ENCODE results near the gene SLC25A45. TPM values are rescaled to one million over a fixed set of nuclear protein-coding genes. Genes with fewer than 3 reads are reported as not detected.

SLC25A45 gene
- total and polyA plus RNA-seq, 2 donors from 2014 or later: 4.1 to 14.7 TPM

DNA sequence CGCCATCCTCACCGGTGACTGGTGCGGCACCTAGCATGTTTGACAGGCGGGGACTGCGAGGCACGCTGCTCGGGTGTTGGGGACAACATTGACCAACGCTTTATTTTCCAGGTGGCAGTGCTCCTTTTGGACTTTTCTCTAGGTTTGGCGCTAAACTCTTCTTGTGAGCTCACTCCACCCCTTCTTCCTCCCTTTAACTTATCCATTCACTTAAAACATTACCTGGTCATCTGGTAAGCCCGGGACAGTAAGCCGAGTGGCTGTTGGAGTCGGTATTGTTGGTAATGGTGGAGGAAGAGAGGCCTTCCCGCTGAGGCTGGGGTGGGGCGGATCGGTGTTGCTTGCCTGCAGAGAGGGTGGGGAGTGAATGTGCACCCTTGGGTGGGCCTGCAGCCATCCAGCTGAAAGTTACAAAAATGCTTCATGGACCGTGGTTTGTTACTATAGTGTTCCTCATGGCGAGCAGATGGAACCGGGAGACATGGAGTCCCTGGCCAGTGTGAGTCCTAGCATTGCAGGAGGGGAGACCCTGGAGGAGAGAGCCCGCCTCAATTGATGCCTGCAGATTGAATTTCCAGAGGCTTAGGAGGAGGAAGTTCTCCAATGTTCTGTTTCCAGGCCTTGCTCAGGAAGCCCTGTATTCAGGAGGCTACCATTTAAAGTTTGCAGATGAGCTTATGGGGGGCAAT is 41.2 kb upstream of the SLC25A45 start:
- H3K36me3 ChIP-seq (ENCODE audit: control insufficient read depth in 2 of 3, insufficient read depth in 3 of 3, low read length in 3 of 3): peaks cover 0 to 48% (median 26%) of the 10 kb centered on the region in 3 donors
- no peaks in the 10 kb centered on the region for H3K27me3 ChIP-seq (ENCODE audit: control insufficient read depth, insufficient read depth, low read length)
- peaks cover 3 to 30% (median 13%) of the 10 kb centered on the region in 3 donors for H3K4me1 ChIP-seq (ENCODE audit: control insufficient read depth in 2 of 3, insufficient read depth in 2 of 3, low read depth in 1 of 3, low read length in 3 of 3)
- H3K9ac ChIP-seq (ENCODE audit: low read length in 3 of 3): peak overlapping the region; percentile 47 to 100 (median 99)
- H3K4me3 ChIP-seq (ENCODE audit: low read length in 3 of 3): peak overlapping the region; percentile 59 to 99 (median 98)
- intact Hi-C loops (cut with DNase I): no loop called here
- TF ChIP-seq, protein P1, sequence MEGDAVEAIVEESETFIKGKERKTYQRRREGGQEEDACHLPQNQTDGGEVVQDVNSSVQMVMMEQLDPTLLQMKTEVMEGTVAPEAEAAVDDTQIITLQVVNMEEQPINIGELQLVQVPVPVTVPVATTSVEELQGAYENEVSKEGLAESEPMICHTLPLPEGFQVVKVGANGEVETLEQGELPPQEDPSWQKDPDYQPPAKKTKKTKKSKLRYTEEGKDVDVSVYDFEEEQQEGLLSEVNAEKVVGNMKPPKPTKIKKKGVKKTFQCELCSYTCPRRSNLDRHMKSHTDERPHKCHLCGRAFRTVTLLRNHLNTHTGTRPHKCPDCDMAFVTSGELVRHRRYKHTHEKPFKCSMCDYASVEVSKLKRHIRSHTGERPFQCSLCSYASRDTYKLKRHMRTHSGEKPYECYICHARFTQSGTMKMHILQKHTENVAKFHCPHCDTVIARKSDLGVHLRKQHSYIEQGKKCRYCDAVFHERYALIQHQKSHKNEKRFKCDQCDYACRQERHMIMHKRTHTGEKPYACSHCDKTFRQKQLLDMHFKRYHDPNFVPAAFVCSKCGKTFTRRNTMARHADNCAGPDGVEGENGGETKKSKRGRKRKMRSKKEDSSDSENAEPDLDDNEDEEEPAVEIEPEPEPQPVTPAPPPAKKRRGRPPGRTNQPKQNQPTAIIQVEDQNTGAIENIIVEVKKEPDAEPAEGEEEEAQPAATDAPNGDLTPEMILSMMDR (IDR thresholded peaks at IDR 0.05; ENCODE audit: borderline replicate concordance, extremely low read depth, insufficient read depth): no peak
- H3K27ac ChIP-seq (ENCODE audit: low read depth in 2 of 2, low read length in 2 of 2): peak overlapping the region; percentile 99 to 100
- no peaks in the 10 kb centered on the region for H3K9me3 ChIP-seq (ENCODE audit: control insufficient read depth in 2 of 3, insufficient read depth in 1 of 3, low read length in 3 of 3)
- DNase-seq (peak in 2 of 5 donors; percentile 22 to 78), FAIRE-seq (no peak)

DNA sequence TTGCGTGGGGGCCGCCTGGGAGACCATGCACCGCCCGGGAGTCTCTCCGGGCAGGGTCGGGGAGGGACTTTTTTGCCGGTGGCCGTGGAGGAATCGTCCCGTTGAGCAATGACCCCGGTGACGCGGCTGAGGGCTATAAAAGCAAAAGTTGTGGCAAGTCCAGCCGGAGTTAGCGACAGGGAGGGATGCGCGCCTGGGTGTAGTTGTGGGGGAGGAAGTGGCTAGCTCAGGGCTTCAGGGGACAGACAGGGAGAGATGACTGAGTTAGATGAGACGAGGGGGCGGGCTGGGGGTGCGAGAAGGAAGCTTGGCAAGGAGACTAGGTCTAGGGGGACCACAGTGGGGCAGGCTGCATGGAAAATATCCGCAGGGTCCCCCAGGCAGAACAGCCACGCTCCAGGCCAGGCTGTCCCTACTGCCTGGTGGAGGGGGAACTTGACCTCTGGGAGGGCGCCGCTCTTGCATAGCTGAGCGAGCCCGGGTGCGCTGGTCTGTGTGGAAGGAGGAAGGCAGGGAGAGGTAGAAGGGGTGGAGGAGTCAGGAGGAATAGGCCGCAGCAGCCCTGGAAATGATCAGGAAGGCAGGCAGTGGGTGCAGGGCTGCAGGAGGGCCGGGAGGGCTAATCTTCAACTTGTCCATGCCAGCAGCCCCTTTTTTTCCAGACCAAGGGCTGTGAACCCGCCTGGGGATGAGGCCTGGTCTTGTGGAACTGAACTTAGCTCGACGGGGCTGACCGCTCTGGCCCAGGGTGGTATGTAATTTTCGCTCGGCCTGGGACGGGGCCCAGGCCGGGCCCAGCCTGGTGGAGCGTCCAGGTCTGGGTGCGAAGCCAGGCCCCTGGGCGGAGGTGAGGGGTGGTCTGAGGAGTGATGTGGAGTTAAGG is 40.4 kb upstream of the SLC25A45 start, which contains the start of gene NEAT1:
TSS of gene NEAT1 (plus strand) at position 166 of the 883 bp plus-strand sequence.
- peaks cover 3 to 33% (median 16%) of the 10 kb centered on the region in 3 donors for H3K4me1 ChIP-seq (ENCODE audit: control insufficient read depth in 2 of 3, insufficient read depth in 2 of 3, low read depth in 1 of 3, low read length in 3 of 3)
- peak within 1 kb of the TSS; percentile 70 to 99 (median 98) for H3K4me3 ChIP-seq (ENCODE audit: low read length in 3 of 3)
- peaks cover 0 to 48% (median 26%) of the 10 kb centered on the region in 3 donors for H3K36me3 ChIP-seq (ENCODE audit: control insufficient read depth in 2 of 3, insufficient read depth in 3 of 3, low read length in 3 of 3)
- DNase-seq: peak; percentile 95 to 99 (median 96)
- H3K27ac ChIP-seq (ENCODE audit: low read depth in 2 of 2, low read length in 2 of 2): peak within 1 kb of the TSS; percentile 99 to 100
- no peaks in the 10 kb centered on the region for H3K27me3 ChIP-seq (ENCODE audit: control insufficient read depth, insufficient read depth, low read length)
- FAIRE-seq: no peak
- TF ChIP-seq, protein P1 (IDR thresholded peaks at IDR 0.05; ENCODE audit: borderline replicate concordance, extremely low read depth, insufficient read depth): no peak
- intact Hi-C loops (cut with DNase I): no loop called here
- H3K9ac ChIP-seq (ENCODE audit: low read length in 3 of 3): peak within 1 kb of the TSS; percentile 65 to 100 (median 99)
- H3K9me3 ChIP-seq (ENCODE audit: control insufficient read depth in 2 of 3, insufficient read depth in 1 of 3, low read length in 3 of 3): no peaks in the 10 kb centered on the region

DNA sequence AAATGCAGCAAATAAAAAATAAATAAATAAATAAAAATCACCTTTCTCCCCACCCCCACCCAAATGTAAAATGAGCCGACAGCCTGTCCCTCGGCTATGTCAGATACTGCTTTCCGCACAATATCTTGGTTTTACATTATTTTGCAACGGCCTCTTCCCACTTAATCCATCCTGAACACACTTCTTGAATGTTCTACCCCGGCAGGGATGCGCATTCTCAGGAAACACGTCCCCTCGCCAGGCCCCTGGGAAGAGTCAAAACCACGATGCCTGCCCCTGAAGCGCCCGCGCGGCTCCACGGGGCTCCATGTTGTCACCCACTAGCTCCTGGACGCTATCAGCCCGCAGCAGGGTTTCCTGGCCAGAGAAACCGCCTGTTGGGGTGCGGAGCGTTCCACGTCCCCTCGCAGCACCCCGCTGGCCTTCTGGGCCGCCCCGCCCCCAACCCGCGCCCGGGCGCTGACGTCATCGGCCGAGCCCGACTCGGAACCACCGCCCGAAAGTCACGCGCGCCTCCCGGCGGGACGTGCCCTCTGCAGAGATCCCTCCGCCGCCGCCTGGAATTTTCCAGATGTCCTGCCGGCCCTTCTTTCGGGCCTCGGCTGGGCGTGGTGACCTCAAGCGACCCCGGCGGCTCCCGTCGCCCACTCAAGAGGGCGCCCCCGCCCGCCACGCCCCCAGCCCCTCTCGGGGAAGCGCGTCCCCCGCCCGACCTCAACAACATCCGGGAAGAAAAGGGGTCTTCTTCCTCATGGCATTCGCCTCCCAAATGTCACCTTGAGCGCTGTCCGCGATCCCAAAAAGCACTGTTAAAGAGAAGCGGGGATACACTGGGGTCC is 39.6 kb upstream of the SLC25A45 start:
- Histone ChIP-seq H3K36me3 (ENCODE audit: control insufficient read depth in 2 of 3, insufficient read depth in 3 of 3, low read length in 3 of 3) (peaks cover 0 to 43% (median 21%) of the 10 kb centered on the region in 3 donors), H3K4me3 (ENCODE audit: low read length in 3 of 3) (peak overlapping the region; percentile 70 to 99 (median 98)), H3K27ac (ENCODE audit: low read depth in 2 of 2, low read length in 2 of 2) (peak overlapping the region; percentile 99 to 100), H3K9me3 (ENCODE audit: control insufficient read depth in 2 of 3, insufficient read depth in 1 of 3, low read length in 3 of 3) (no peaks in the 10 kb centered on the region), H3K9ac (ENCODE audit: low read length in 3 of 3) (peak overlapping the region; percentile 65 to 99 (median 96)), H3K27me3 (ENCODE audit: control insufficient read depth, insufficient read depth, low read length) (no peaks in the 10 kb centered on the region), H3K4me1 (ENCODE audit: control insufficient read depth in 2 of 3, insufficient read depth in 2 of 3, low read depth in 1 of 3, low read length in 3 of 3) (peaks cover 5 to 37% (median 25%) of the 10 kb centered on the region in 3 donors)
- FAIRE-seq (no peak), DNase-seq (peak; percentile 97 to 100 (median 98))
- TF ChIP-seq, protein P1 (IDR thresholded peaks at IDR 0.05; ENCODE audit: borderline replicate concordance, extremely low read depth, insufficient read depth): no peak
- intact Hi-C loops (cut with DNase I): no loop called here

All from kidney (tissue), 14 donors.